Fibroblast of skin of right biceps (primary cell): Measurements from ENCODE around the gene TRMT10C.
"Not testable (repeated sequence)": the region's sequence is repeated elsewhere in the genome, so short reads cannot be mapped to it uniquely, and the experiment has no call there.

ENCODE experiments used
- DNase-seq: peaks from one replicate; pipeline ENCODE4 v3.0.0-alpha.2; 2013

TRMT10C gene

DNA sequence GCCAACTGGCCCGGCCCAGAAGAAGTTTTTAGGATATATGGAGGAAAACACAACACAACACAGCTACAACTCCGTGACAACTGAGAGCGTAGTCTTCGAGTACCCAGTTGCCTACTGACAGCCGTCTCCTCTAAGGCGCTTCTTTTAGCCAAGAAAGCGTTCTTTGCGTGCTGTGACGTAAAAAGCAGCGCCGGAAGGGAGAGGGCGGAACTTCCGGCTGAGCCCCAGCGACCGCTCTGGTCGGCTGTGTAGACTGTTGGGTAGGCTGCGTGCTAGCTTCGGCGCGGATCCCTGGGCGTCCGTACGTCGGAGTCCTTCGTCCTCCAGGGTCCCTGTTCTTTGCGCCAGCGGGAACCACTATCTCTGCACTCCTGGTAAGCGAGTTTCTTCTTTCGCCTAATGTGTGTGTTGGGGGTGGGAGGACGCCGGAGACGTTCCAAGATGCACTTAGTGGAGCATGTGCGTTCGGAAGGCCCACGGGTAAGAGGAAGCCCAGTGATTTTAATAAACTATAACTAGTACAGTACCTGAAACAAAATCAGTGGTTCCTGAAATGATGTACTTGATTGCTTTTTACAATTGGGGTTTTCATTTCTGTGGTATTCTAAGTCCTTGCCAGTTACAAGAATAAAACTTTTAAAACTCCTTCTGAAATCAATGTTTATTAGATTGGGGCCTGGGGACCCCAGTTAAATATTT lies at the start of gene TRMT10C:
Gene TRMT10C, plus strand, starts transcription at position 239 of the 699 bp plus-strand sequence. CDS start 2,914 bp downstream, outside the sequence.
- DNase-seq, result peak; percentile 93

- DNase-seq, result no peak
These were observed 49.3 kb upstream of the TRMT10C start for GRCh38 chr3:101512396-101512645.

- DNase-seq, result peak; percentile 87
These were observed 48.8 kb upstream of the TRMT10C start, which contains the start of gene SENP7 for GRCh38 chr3:101512646-101513418. SENP7 (minus strand) TSS chr3:101513212; CDS start chr3:101513130, 82 bp downstream.

DNA sequence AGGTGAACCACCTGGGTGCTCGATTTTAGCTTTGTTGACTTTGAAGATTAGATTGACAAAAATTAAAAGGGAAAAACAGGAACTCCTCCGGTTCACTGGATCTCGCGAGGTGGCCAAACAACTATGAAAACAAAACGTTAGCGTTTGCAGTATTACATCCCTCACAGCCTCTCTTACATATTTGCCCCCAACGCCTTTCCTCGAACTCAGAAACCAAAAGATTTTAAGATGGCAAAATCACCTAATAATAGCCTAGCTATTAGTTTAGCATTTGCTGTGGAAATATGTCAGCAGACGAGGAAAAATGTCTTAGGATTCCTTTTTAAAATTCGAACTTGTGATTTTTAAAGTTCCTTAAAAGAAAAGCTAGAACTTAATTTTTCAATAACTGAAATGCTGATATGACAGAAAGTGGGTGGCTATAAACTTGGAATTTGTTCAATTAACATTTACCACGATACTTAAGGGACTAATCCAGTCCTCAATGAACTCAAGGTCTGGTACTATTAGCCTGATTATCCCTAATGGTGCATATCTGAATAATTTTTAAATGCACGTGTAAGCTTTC lies 48.2 kb upstream of the TRMT10C start:
- DNase-seq, result no peak

GRCh38 chr3:101518421-101518871 lies 43.2 kb upstream of the TRMT10C start:
- DNase-seq, result no peak

GRCh38 chr3:101519685-101520365 lies 41.8 kb upstream of the TRMT10C start:
- no peak for DNase-seq

GRCh38 chr3:101521211-101521701 lies 40.4 kb upstream of the TRMT10C start:
- no peak for DNase-seq

DNA sequence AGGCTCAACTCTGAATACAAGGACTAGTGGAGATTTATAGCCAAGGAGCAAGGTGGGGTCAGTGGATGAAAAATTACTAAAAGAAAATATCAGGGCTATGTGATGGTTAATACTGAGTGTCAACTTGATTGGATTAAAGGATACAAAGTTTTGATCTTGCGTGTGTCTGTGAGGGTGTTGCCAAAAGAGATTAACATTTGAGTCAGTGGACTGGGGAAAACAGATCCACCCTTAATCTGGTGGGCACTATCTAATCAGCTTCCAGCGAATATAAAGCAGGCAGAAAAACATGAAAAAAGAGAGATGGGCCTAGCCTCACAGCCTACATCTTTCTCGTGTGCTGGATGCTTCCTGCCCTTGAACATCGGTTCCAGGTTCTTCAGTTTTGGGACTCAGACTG lies 34.2 kb upstream of the TRMT10C start:
- DNase-seq, result no peak

- DNase-seq, result no peak
These were observed 33.8 kb upstream of the TRMT10C start for GRCh38 chr3:101527906-101528305.

GRCh38 chr3:101529816-101530685 lies 31.6 kb upstream of the TRMT10C start:
- DNase-seq, result no peak

DNA sequence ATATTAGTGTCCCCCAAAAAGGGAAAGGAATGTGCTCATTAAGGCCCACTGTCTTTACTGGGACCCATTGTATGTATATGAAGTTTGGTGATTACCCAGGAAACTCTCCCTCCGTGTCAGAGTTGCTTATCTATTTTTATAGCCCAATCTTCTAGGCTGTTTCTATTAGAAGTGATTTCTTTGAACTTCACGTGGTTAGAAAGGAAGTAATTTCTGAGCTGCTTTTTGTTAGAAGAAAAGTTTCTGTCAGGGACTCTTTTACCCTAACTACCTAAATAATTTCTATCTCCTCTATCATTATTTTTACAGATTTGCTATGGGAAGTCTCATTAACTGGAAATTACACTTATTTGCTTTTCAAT lies 31.0 kb upstream of the TRMT10C start:
- no peak for DNase-seq

- no peak for DNase-seq
These were observed 30.1 kb upstream of the TRMT10C start for GRCh38 chr3:101531473-101532086.

GRCh38 chr3:101532783-101533602 lies 28.7 kb upstream of the TRMT10C start:
- DNase-seq, result no peak

- peak; percentile 7 for DNase-seq
These were observed 28.1 kb upstream of the TRMT10C start for GRCh38 chr3:101533603-101533968.

- DNase-seq, result no peak
These were observed 26.4 kb upstream of the TRMT10C start for GRCh38 chr3:101535221-101535620.

GRCh38 chr3:101536266-101536665 lies 25.4 kb upstream of the TRMT10C start:
- no peak for DNase-seq

- not testable (repeated sequence) for DNase-seq
These were observed 24.7 kb upstream of the TRMT10C start for GRCh38 chr3:101536955-101537354.

- no peak for DNase-seq
These were observed 18.7 kb upstream of the TRMT10C start for GRCh38 chr3:101542957-101543356.

GRCh38 chr3:101544161-101544850 lies 17.4 kb upstream of the TRMT10C start:
- DNase-seq, result no peak

DNA sequence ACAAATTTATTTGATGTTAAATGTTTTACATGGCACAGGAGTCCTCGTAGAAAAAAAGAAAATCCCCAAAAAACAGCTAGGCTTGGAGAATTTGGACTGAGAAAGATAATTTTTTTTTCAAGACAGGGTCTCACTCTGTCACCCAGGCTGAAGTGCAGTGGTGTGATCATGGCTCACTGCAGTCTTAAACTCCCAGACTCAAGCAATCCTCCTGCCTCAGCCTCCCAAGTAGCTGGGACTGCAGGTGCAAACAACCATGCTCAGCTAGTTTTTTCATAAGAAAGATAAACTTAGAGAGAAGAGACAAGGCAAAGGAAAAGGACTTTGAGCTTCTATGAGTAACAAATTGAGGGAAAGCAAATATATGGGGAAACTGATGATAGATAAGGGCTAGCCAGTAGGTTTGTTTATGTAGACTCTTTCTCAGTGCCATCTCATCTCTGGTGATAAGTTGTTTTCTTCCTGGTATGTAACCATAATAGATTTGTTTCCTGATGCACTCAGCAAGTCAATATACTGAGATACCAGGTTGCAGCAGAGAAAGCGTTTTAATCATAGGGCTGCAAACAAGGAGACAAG lies 13.1 kb upstream of the TRMT10C start:
- no peak for DNase-seq
